SJSA1 (cell line): ENCODE data around the gene MSI1. TPM values are rescaled to one million over a fixed set of nuclear protein-coding genes. Genes with fewer than 3 reads are reported as not detected.
A peak's percentile ranks its signal among the peaks of the same experiment; 100 is the strongest.

ENCODE experiments used
- DNase-seq, 2 experiments: peaks; one replicate each; pipeline ENCODE4 v3.0.0-alpha.2; 2015 to 2020; ENCODE audit warnings: low spot score in 2 of 2, low read depth in 1 of 2
- H3K27ac ChIP-seq: fragments of 250-450 bp; sonication (Bioruptor Pico); 2 replicates; pipeline ENCODE4 v1.5.1; 2020; ENCODE audit warnings: mild to moderate bottlenecking, moderate library complexity
- H3K27me3 ChIP-seq: fragments of 250-450 bp; sonication (Bioruptor Pico); replicated peaks from 2 replicates; pipeline ENCODE4 v1.5.1; 2020; ENCODE audit warnings: mild to moderate bottlenecking, moderate library complexity
- H3K36me3 ChIP-seq: fragments of 250-450 bp; sonication (Bioruptor Pico); 2 replicates; pipeline ENCODE4 v1.5.1; 2020; ENCODE audit warnings: mild to moderate bottlenecking
- H3K4me1 ChIP-seq: fragments of 250-450 bp; sonication (Bioruptor Pico); replicated peaks from 2 replicates; pipeline ENCODE4 v1.6.1; 2021; ENCODE audit warnings: mild to moderate bottlenecking
- H3K4me3 ChIP-seq: fragments of 250-450 bp; sonication (Bioruptor Pico); 2 replicates; pipeline ENCODE4 v1.5.1; 2020; ENCODE audit warnings: mild to moderate bottlenecking
- H3K9me3 ChIP-seq: fragments of 250-450 bp; sonication (Bioruptor Pico); replicated peaks from 2 replicates; pipeline ENCODE4 v1.5.1; 2020; ENCODE audit warnings: mild to moderate bottlenecking
- total RNA-seq: library from RNA; depleted of rRNA; stranded (reverse); fragments of >200 nt; shearing (Covaris generic); gene quantifications from 2 replicates; pipeline ENCODE4 v1.2.3, GENCODE V29; 2014; rRNA removed

The MSI1 gene
- total RNA-seq, 1 experiment from 2014 or later = not detected

GRCh38 chr12:120301962-120302815, 66.8 kb downstream of the MSI1 start, which contains the start of gene SIRT4:
TSS of gene SIRT4 (plus strand) at chr12:120302321. CDS start at chr12:120303562, 1,241 bp downstream.
- H3K27ac ChIP-seq = peak within 1 kb of the TSS; percentile 53
- H3K4me3 ChIP-seq = peak within 1 kb of the TSS; percentile 46
- H3K36me3 ChIP-seq = no peaks in the 10 kb centered on the region
- H3K27me3 ChIP-seq = no peaks in the 10 kb centered on the region
- peak; percentile 88 to 89 for DNase-seq
- H3K9me3 ChIP-seq = no peaks in the 10 kb centered on the region
- H3K4me1 ChIP-seq = no peaks in the 10 kb centered on the region

- H3K27me3 ChIP-seq = no peaks in the 10 kb centered on the region
- H3K36me3 ChIP-seq = no peaks in the 10 kb centered on the region
- DNase-seq = peak; percentile 90 to 92
- H3K4me1 ChIP-seq = peaks cover 5% of the 10 kb centered on the region
- H3K9me3 ChIP-seq = no peaks in the 10 kb centered on the region
- H3K4me3 ChIP-seq = peak within 1 kb of the TSS; percentile 37
- H3K27ac ChIP-seq = peak within 1 kb of the TSS; percentile 100
Measured at GRCh38 chr12:120292661-120293531, 76.1 kb downstream of the MSI1 start, which contains the start of gene RNU4-1. TSS of gene RNU4-1 (minus strand) at chr12:120293237.

- no peak for DNase-seq
- Histone ChIP-seq H3K27me3 (no peaks in the 10 kb centered on the region), H3K4me3 (peak overlapping the region; percentile 37), H3K36me3 (no peaks in the 10 kb centered on the region), H3K9me3 (no peaks in the 10 kb centered on the region), H3K27ac (peak overlapping the region; percentile 100), H3K4me1 (peaks cover 5% of the 10 kb centered on the region)
Measured at GRCh38 chr12:120292411-120292660, 76.6 kb downstream of the MSI1 start.

Other genes starting within 250 kb of the MSI1 start
- gene GCN1, start 174.4 kb downstream of the MSI1 start, total RNA-seq = 41.0 and 47.4 TPM in 2 replicates
- 2,307 and 4,128 TPM in 2 replicates for gene RPLP0, start 168.1 kb downstream of the MSI1 start, total RNA-seq
- 26.4 and 44.2 TPM in 2 replicates for gene PXN, start 103.4 kb downstream of the MSI1 start, total RNA-seq
- gene RNU4-2, start 77.3 kb downstream of the MSI1 start, total RNA-seq = under 0.01 TPM in 2 replicates
- gene RNU4-1, start 75.9 kb downstream of the MSI1 start, total RNA-seq = under 0.01 TPM in 2 replicates
- 0.60 and 1.5 TPM in 2 replicates for gene SIRT4, start 66.8 kb downstream of the MSI1 start, total RNA-seq
- not detected in 2 replicates for gene PLA2G1B, start 41.4 kb downstream of the MSI1 start, total RNA-seq
- gene COX6A1, start 68.9 kb upstream of the MSI1 start, total RNA-seq = 529 and 935 TPM in 2 replicates
- gene TRIAP1, start 77.2 kb upstream of the MSI1 start, total RNA-seq = 41.3 and 44.8 TPM in 2 replicates
- gene GATC, start 77.3 kb upstream of the MSI1 start, total RNA-seq = 16.3 and 20.2 TPM in 2 replicates
- 199 and 263 TPM in 2 replicates for gene SRSF9, start 100.6 kb upstream of the MSI1 start, total RNA-seq
- 251 and 497 TPM in 2 replicates for gene DYNLL1, start 126.9 kb upstream of the MSI1 start, total RNA-seq
- 42.3 and 47.8 TPM in 2 replicates for gene COQ5, start 160.0 kb upstream of the MSI1 start, total RNA-seq
- gene RNF10, start 165.2 kb upstream of the MSI1 start, total RNA-seq = 45.3 and 54.7 TPM in 2 replicates
- 44.8 and 49.7 TPM in 2 replicates for gene POP5, start 212.2 kb upstream of the MSI1 start, total RNA-seq